Measurements from ENCODE around the gene SPG11.
"Not testable (repeated sequence)": the region's sequence is repeated elsewhere in the genome, so short reads cannot be mapped to it uniquely, and the experiment has no call there.

The SPG11 gene

GRCh38 chr15:44603126-44603525 is 60.3 kb downstream of the SPG11 start:
- DNase-seq = no peak

GRCh38 chr15:44598892-44599291 is 64.6 kb downstream of the SPG11 start:
- DNase-seq = no peak

GRCh38 chr15:44598066-44598465 is 65.4 kb downstream of the SPG11 start:
- no peak for DNase-seq

GRCh38 chr15:44596511-44597010 is 66.9 kb downstream of the SPG11 start:
- DNase-seq = no peak

DNA sequence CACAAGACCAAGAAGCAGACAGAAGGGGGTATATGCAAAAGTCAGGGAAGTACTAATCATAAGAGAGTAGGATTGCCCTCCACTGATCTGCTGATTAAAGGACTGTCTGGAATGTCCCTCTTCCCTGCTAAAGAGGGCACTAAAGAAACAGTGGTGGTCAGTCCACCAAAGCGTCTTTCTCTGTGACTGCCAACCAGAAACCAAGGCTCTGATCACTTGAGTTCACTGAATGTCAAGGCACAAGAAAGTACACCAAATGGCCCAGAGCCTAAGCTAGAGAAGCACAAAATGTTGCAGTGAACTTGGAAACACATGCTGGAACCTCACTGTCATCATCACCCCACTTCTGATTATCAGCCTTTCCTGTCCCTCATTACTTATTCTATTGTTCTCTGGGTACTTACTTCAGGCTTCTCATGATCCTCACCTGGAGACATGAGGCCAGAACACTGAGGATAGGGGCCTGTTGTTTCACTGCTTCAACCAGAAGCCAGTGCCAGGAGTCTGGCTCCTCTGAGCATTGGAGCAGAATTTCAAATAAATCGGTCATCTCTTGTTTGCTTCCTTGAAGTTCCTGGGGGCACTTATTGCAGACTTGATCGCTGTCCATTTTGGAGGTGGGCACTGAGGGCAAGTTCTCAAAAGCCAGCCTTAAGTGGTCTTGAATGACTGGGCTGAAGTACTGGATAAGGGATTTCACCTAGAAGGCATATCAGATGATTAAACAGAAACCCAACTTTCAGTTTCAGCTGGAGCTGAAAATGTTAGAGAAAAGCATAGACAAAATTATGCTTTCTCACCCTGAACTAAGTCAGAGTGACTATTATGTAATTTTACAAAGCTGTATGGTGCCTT is 67.6 kb downstream of the SPG11 start:
- DNase-seq = no peak

- no peak for DNase-seq
Measured at GRCh38 chr15:44595246-44595645, 68.2 kb downstream of the SPG11 start.

- DNase-seq = peak; percentile 0 to 23
Measured at GRCh38 chr15:44593042-44593736, 70.3 kb downstream of the SPG11 start.

DNA sequence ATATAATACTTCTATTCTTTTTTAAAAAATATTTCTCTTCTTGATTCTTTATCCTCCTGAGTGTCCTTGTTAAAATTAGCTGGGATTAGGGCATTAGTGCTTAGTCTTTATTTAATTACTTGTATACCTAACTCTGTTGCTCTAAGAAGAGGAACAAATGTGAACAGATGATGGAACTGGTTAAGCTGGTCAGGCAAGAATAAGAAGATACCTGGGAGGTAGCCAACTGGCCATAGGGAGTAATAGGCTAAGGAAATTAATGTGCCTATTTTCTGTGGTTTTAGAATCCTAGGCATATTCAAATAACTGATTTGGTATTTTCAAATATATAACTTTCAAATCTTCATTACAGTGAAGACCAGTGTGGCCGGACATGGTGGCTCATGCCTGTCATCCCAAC is 72.1 kb downstream of the SPG11 start:
- DNase-seq = no peak

GRCh38 chr15:44588541-44588940 is 74.9 kb downstream of the SPG11 start:
- DNase-seq = no peak

GRCh38 chr15:44585633-44586032 is 77.8 kb downstream of the SPG11 start:
- no peak for DNase-seq

DNA sequence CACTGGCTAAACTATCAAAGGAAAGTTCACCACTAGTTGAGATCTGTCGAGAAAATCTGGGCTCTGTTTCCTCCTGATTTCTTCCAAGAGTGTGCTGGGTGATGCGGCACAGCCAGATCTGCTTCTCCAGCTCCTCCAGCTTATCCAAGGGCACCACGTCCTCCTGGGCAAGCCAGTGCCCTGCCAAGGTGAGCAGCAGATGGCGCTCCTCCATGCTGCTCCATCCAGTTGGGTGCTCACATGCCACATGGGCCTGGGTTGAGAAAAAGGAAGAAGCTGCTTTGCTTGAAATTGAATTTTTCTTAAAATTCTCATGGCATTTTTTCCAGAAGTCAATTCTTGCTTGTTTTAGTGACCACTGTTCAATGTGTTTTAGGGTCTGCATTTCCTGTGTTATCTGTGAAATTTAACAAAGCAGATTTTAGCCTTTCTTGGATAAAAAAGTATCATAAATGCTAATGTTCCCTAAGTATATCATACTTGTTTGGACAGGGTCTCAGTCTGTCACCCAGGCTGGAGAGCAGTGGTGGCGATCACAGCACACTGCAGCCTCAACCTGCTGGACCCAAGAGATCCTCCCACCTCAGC is 79.2 kb downstream of the SPG11 start:
- DNase-seq = peak; percentile 16 to 73

GRCh38 chr15:44580105-44580504 is 83.4 kb downstream of the SPG11 start:
- no peak for DNase-seq

GRCh38 chr15:44574734-44575133 is 88.7 kb downstream of the SPG11 start:
- no peak for DNase-seq

- DNase-seq = no peak
Measured at GRCh38 chr15:44573386-44573785, 90.1 kb downstream of the SPG11 start.

- no peak for DNase-seq
Measured at GRCh38 chr15:44570361-44570760, 93.1 kb downstream of the SPG11 start.

- DNase-seq = no peak
Measured at GRCh38 chr15:44569316-44569715, 94.1 kb downstream of the SPG11 start.

GRCh38 chr15:44568338-44568737 is 95.1 kb downstream of the SPG11 start:
- no peak for DNase-seq

DNA sequence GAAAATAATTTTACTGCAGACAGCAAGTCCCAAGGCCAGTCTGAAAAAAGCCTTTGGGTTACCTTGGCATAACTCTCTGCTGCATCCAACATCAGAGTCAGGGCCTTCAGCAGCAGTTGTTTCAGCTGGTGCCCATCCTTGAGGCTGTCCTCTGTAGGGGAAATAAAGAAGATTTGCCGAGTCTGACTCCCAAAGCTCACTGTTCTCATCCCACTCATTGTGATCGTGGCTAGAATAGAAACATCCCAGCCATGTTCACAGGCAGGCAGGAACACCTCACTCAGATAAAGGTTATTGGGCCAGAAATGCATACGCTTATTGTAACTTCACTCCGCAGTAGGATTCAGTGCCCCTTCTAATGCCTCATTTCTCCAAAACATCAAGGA is 97.3 kb downstream of the SPG11 start:
- no peak for DNase-seq

- no peak for DNase-seq
Measured at GRCh38 chr15:44565387-44566154, 97.9 kb downstream of the SPG11 start.

GRCh38 chr15:44560926-44561325 is 102.5 kb downstream of the SPG11 start:
- not testable (repeated sequence) for DNase-seq

DNA sequence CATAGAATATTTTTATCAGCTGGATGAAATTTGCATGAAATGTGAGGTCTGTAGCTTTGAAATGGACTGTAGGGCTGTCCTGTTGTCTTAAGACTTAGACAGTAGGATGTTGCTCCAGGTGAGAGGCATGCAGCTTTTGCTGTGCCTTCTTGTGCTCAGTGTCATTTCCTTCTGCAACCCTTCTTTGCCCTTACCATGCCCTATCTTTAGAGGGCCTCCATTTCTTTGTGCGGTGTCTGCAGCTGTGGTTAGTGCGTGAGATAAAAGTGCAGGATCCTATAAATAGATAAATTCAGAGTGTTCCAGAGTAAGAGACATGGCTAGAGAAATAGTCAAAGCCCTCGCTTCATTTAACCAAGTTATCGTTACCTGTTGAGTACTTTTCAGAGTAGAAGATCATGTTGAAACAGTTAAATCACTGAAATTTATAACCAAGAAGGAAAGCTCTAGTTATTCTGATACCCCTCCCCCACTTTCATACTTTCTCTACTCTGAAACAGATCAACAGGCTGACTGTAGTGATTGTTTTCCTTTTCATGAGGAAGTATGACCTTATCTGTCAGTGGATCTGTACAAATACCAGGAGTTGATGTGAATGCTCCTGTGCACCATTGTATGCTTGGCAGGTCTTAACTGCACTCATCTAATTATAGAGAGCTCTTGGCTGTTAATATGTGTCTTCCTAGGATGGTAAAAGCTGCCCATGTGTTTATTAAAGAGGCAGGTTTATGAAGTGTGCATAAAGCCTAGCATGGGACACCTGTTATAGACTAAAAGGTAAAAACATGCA is 108.3 kb downstream of the SPG11 start:
- DNase-seq = no peak

GRCh38 chr15:44550734-44551133 is 112.7 kb downstream of the SPG11 start:
- DNase-seq = no peak
